HG02885 (cell line): ENCODE measurements around the gene CATSPER3.

ENCODE experiments used
- ATAC-seq: cut with Tn5 transposase; IDR thresholded peaks from one replicate; pipeline ENCODE4 v1.9.1; 2021; ENCODE audit warnings: mild to moderate bottlenecking; ENCODE audit not compliant: unreplicated experiment, poor library complexity

Gene CATSPER3

GRCh38 chr5:135027697-135028615 lies 60.2 kb downstream of the CATSPER3 start:
- no peak for ATAC-seq

GRCh38 chr5:135028791-135029476 lies 61.2 kb downstream of the CATSPER3 start:
- no peak for ATAC-seq

GRCh38 chr5:135029477-135030122 lies 61.9 kb downstream of the CATSPER3 start:
- no peak for ATAC-seq

- ATAC-seq = no peak
These were observed 62.6 kb downstream of the CATSPER3 start for GRCh38 chr5:135030123-135030955.

- no peak for ATAC-seq
These were observed 63.5 kb downstream of the CATSPER3 start for GRCh38 chr5:135030956-135031812.

- no peak for ATAC-seq
These were observed 64.3 kb downstream of the CATSPER3 start for GRCh38 chr5:135031813-135032694.

- ATAC-seq = no peak
These were observed 64.9 kb downstream of the CATSPER3 start for GRCh38 chr5:135032695-135032998.

GRCh38 chr5:135032999-135033861 lies 65.5 kb downstream of the CATSPER3 start:
- no peak for ATAC-seq

- no peak for ATAC-seq
These were observed 66.2 kb downstream of the CATSPER3 start, which contains the start of gene PITX1 for GRCh38 chr5:135033901-135034235. Gene PITX1, minus strand, starts transcription at chr5:135034228. Its CDS starts 347 bp downstream, at chr5:135033881.

- no peak for ATAC-seq
These were observed 66.7 kb downstream of the CATSPER3 start for GRCh38 chr5:135034236-135034962.

GRCh38 chr5:135034963-135035677 lies 67.4 kb downstream of the CATSPER3 start:
- ATAC-seq = no peak

GRCh38 chr5:135035678-135036030 lies 67.9 kb downstream of the CATSPER3 start:
- ATAC-seq = no peak

GRCh38 chr5:135036405-135036804 lies 68.7 kb downstream of the CATSPER3 start:
- no peak for ATAC-seq

- no peak for ATAC-seq
These were observed 70.0 kb downstream of the CATSPER3 start for GRCh38 chr5:135037519-135038204.

GRCh38 chr5:135038205-135038812 lies 70.6 kb downstream of the CATSPER3 start:
- no peak for ATAC-seq
